GM12874 (cell line): ENCODE measurements around the gene PPP1R10.

ENCODE experiments used
- CTCF ChIP-seq: IDR thresholded peaks from 2 replicates; pipeline ENCODE4 v1.5.1; 2011; ENCODE audit warnings: low read depth, mild to moderate bottlenecking, control low read depth, low read length, moderate library complexity; ENCODE audit not compliant: insufficient read depth

PPP1R10 gene

GRCh38 chr6:30570740-30571074 is 46.3 kb downstream of the PPP1R10 start:
- TF ChIP-seq CTCF: no peak

GRCh38 chr6:30570263-30570662 is 46.8 kb downstream of the PPP1R10 start:
- no peak for TF ChIP-seq CTCF

- no peak for TF ChIP-seq CTCF
Observed at GRCh38 chr6:30568245-30568644, 48.8 kb downstream of the PPP1R10 start.

- TF ChIP-seq CTCF: no peak
Observed at GRCh38 chr6:30565772-30566171, 51.3 kb downstream of the PPP1R10 start.

- no peak for TF ChIP-seq CTCF
Observed at GRCh38 chr6:30564114-30564513, 52.9 kb downstream of the PPP1R10 start.

GRCh38 chr6:30562470-30563425 is 54.3 kb downstream of the PPP1R10 start:
- TF ChIP-seq CTCF: no peak

- no peak for TF ChIP-seq CTCF
Observed at GRCh38 chr6:30560930-30561329, 56.1 kb downstream of the PPP1R10 start.

GRCh38 chr6:30557683-30557981 is 59.4 kb downstream of the PPP1R10 start:
- no peak for TF ChIP-seq CTCF
